ENCODE data around the gene TNXB.
"Not testable (repeated sequence)": the region's sequence is repeated elsewhere in the genome, so short reads cannot be mapped to it uniquely, and the experiment has no call there.

TNXB gene

GRCh38 chr6:32110632-32111031 lies 1.5 kb upstream of the TNXB start:
- no peak for DNase-seq

DNA sequence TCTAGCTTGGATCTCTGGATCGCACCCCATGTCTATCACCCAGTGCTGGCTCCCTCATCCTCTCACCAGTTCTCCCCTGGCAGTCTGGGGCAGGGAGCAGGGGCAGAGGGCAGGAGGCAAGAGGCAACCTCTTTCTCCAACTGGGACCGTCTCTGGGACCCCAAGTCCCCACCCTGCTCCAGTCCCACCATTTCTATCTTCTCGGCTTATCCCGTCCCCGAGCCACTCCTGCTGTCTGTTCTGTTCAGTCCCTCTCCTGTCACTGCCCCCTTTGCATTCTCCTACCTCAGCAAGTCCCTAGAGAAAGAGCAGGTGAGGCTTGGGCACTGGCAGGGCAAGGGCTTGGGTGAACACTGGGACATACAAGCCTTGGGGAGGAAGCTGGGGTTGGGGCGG lies 625 bp upstream of the TNXB start:
- no peak for DNase-seq

- DNase-seq = no peak
Observed at GRCh38 chr6:32108727-32109113, 418 bp downstream of the TNXB start.

DNA sequence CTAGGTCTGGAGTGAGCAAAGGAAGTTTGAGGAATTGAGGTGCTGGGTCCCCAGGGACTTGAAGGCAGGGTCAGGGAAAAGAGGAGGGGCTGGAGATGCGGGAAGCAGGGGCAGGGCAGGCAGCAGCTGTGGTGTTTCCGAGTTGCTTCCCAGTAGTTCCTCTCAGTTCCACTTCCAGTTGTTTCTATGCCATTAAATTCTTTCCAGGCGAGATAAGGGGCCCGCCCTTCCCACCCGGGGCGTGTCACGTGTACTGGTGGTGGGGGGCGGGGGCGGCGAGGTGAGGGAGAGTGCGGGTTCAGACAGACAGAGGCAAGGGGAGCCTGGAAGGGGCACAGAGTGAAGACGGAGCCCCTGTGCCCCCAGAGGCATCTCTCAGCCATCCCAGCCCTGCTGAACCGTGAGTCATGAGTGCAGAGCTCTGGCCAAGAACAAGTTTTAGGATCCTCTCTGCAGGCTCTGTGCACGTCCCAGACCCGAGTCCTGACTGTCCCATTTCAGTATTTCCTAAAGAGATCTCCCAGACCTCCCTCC lies 977 bp downstream of the TNXB start:
- DNase-seq = no peak

- no peak for DNase-seq
Observed at GRCh38 chr6:32107406-32107805, 1.7 kb downstream of the TNXB start.

DNA sequence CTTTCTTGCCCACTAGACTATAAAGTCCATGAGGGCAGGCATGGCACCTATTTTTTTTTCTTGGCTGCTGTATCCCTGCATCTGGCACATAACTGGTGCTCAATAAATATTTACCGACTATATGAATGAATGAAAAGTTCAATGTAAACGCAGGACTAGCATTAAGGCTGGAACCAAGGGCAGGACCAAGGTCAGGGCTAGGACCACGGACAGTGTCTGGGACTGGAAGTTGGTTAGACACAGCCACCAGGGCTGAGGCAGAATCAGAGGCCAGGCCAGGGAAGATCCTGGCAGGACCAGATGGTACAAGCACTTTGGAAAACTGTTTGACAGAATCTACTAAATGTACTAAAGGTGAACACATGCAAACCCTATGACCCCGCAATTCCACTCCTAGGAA lies 3.7 kb downstream of the TNXB start:
- DNase-seq = peak in 3 of 4 experiments; percentile 13 to 51 (median 29)

DNA sequence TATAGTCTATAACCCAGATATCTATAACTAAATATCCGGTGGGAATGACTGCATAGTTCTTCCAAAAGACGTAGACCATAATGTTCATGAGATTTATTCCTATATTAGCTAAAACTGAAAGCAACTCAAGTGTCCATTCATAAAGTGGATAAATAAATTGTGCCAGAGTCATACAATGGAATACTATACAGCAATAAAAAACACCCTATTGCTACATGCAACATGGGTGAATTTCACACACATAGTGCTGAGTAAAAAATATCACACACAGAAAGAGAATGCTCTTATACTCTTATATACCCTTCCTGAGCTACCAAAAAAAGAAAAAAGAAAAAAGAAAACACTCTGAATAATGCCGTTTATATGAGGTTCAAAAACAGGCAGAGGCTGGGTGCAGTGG lies 6.9 kb downstream of the TNXB start:
- DNase-seq = no peak

- not testable (repeated sequence) for DNase-seq
Observed at GRCh38 chr6:32100251-32100650, 8.9 kb downstream of the TNXB start.

GRCh38 chr6:32097364-32097763 lies 11.8 kb downstream of the TNXB start:
- no peak for DNase-seq

DNA sequence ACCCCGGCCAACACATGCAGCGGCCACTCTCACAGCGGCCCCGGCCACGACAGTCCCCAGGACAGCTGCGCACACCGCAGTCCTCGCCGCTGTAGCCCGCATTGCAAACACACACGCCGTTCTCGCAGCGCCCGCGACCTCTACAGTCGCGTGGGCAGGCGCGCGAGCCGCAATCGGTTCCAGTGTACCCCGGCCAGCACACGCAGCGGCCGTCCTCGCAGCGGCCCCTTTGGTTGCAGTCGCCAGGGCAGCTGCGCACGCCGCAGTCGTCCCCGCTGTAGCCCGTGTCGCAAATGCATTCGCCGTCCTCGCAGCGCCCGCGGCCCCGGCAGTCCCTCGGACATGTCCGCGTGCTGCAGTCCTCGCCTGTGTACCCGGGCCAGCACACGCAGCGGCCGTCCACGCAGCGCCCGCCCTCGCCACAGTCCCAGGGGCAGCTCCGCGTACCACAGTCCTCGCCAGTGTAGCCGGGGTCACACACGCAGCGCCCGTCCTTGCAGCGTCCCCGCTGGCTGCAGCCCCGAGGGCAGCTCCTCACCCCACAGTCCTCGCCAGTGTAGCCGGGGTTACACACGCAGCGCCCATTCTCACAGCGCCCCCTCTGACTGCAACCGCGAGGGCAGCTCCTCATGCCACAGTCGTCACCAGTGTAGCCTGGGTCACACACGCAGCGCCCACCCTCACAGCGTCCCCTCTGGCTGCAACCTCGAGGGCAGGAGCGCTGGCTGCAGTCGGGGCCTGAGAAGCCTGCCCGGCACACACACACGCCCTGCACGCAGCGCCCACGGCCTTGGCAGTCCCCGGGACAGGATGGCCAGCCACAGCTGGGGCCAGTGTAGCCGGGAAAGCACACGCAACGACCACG lies 12.5 kb downstream of the TNXB start:
- DNase-seq = no peak

DNA sequence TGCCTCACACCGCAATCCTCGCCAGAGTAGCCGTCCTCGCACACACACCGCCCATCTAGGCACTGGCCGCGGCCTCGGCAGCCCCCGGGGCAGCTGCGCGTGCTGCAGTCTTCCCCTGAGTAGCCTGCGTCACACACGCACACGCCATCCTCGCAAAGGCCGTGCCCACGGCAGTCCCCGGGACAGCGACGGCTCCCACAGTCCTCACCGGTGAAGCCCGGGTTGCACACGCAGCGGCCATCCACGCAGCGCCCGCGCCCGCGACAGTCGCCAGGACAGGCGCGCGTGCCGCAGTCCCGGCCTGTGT lies 13.1 kb downstream of the TNXB start:
- DNase-seq = no peak

DNA sequence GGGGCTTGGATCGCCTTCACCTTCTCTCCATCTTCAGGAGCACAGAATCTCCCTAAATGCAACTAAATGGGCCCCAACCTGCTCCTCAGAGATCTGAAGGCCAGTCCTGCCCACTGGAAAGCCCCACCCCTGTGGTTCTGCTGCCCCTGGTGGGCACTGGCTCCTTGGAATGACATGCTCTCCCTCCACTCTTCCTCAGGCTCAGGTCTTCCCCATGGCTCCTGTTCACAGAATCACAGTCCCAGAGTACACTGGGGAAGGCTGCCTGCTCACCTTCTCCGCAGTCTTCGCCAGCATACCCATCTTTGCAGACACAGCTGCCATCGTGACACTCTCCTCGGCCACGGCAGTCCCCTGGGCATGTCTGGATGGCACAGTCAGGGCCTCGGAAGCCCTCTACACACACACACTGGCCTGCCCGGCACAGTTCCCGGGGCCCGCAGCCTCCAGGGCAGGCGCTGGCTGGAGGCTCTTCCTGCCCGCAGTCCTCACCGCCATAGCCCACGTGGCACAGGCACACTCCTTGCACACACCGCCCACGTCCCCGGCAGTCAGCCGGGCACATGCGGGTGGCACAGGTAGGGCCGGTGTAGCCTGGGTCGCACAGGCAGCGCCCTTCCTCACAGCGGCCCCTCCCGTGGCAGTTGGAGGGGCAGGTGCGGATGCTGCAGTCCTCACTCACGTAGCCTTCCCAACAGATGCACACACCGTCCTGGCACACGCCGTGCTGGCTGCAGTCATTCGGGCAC lies 13.6 kb downstream of the TNXB start:
- DNase-seq = no peak

GRCh38 chr6:32092760-32093497 lies 16.2 kb downstream of the TNXB start:
- DNase-seq = no peak

DNA sequence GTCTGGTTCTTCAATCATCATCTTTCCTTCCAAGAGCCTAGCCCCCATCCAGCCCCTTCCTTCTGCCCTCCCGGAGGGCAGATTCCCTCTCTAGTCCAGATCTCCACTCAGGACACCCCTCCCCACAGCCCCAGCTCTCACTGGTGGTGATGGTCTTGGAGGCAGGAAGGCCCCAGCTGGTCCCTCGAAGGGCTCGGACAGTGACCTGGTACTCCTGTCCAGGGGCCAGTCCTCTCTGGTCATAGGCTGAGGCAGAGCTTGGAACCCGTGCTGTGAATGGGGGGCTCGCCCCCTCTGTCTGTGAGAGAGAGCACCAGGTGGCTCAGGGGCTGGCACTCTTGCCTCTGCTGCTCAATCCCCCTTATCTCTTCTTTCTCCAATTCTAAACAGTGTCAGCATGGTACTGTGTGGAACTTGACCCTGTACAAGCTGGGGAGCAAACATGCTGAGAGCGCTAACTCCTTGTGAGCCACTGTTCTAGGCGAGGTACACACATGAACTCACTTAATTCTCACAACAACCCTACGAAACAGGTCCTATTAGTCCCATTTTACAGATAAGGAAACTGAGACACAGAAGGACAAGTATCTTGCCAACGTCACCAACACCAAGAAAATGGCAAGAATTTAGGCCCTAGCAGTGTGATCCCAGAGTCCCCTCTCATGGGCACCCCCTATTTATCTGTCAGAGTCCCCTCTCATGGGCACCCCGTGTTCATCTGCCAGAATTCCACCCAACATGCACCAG lies 19.9 kb downstream of the TNXB start:
- DNase-seq = no peak

GRCh38 chr6:32088487-32089049 lies 20.6 kb downstream of the TNXB start:
- no peak for DNase-seq

DNA sequence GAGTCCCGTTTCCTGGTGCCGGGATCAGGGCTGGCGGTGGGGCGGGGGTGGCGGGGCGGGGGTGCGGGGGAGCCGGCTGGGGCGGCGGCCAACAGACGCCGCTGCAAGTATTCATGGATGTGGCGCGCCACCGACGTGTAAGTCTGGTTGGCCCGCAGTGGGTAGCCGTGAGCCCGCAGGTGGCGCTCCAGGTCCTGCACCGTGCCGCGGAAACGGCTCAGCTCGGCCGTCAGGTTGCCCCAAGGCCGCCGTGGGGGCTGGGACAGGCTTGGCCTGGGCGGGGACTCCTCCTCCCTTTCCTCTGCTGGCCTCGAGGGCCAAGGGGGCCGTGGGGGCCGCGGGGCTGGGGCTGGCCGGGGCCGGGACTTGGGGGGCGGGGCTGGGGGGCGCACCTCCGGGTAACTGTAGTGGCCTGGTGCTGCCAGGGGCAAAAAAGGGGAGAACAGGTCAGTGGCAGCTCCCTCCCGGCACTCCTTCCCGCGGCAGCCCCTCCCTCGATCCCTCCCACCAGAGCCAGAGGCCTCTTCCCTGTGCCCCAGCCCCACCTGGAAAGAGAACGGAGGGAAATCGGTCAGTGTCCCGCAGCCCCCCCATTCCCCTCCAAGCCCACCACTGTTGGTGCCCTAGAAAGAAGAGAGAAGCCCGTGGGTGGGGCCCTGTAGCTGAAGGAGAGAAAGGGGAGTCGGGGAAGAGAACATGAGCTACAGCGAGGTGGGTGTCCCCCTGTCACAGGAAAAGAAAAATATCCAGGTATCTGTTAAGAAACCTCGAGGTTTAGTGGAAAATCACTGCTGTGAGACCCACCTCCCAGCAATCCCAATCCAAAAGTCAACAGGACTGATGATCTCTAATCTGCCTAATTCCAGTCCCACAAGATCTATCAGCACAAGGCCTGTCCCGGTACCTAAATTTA lies 21.3 kb downstream of the TNXB start:
- DNase-seq = peak; percentile 37 to 72 (median 50)

GRCh38 chr6:32086661-32087573 lies 22.2 kb downstream of the TNXB start:
- peak; percentile 16 to 51 (median 44) for DNase-seq

GRCh38 chr6:32085759-32086459 lies 23.2 kb downstream of the TNXB start:
- no peak for DNase-seq

- DNase-seq = no peak
Observed at GRCh38 chr6:32084780-32085179, 24.4 kb downstream of the TNXB start.

Measured in suppressor macrophage (primary cell).